BE2C (cell line): ENCODE measurements around the gene DAW1. TPM values are rescaled to one million over a fixed set of nuclear protein-coding genes. Genes with fewer than 3 reads are reported as not detected.

Experiments
- DNase-seq: peaks from one replicate; pipeline ENCODE4 v3.0.0-alpha.2; 2020
- H3K27me3 ChIP-seq: fragments of 250-450 bp; sonication (Bioruptor Pico); 2 replicates; pipeline ENCODE4 v1.5.1; 2020; ENCODE audit warnings: mild to moderate bottlenecking
- H3K36me3 ChIP-seq: fragments of 250-450 bp; sonication (Bioruptor Pico); 2 replicates; pipeline ENCODE4 v1.5.1; 2020; ENCODE audit warnings: mild to moderate bottlenecking
- H3K4me1 ChIP-seq: fragments of 250-450 bp; sonication (Bioruptor Pico); 2 replicates; pipeline ENCODE4 v1.5.1; 2020
- H3K4me3 ChIP-seq: 2 replicates; pipeline ENCODE4 v1.5.1; 2011; ENCODE audit warnings: low read depth, low read length
- H3K9me3 ChIP-seq: fragments of 250-450 bp; sonication (Bioruptor Pico); 2 replicates; pipeline ENCODE4 v1.5.1; 2020
- polyA plus RNA-seq: library from polyadenylated mRNA; unstranded; fragments of >200 nt; gene quantifications from one replicate; pipeline ENCODE4 v1.2.1, GENCODE V29; 2012; ENCODE audit warnings: low read depth, missing spikeins; ENCODE audit not compliant: insufficient read length, insufficient read depth
- TF ChIP-seq, protein P1 (sequence below): IDR thresholded peaks from 2 replicates; pipeline ENCODE4 v1.5.1; 2012; ENCODE audit warnings: mild to moderate bottlenecking, low read depth, low read length

Gene DAW1
- polyA plus RNA-seq, result not detected

GRCh38 chr2:227871375-227871791 is at the start of gene DAW1:
TSS of gene DAW1 (plus strand) at chr2:227871631. CDS start at chr2:227871690, 59 bp downstream.
- DNase-seq, result peak; percentile 69

GRCh38 chr2:227822416-227823003 is 48.9 kb upstream of the DAW1 start:
- TF ChIP-seq, protein P1, sequence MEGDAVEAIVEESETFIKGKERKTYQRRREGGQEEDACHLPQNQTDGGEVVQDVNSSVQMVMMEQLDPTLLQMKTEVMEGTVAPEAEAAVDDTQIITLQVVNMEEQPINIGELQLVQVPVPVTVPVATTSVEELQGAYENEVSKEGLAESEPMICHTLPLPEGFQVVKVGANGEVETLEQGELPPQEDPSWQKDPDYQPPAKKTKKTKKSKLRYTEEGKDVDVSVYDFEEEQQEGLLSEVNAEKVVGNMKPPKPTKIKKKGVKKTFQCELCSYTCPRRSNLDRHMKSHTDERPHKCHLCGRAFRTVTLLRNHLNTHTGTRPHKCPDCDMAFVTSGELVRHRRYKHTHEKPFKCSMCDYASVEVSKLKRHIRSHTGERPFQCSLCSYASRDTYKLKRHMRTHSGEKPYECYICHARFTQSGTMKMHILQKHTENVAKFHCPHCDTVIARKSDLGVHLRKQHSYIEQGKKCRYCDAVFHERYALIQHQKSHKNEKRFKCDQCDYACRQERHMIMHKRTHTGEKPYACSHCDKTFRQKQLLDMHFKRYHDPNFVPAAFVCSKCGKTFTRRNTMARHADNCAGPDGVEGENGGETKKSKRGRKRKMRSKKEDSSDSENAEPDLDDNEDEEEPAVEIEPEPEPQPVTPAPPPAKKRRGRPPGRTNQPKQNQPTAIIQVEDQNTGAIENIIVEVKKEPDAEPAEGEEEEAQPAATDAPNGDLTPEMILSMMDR, result no peak
- no peaks in the 10 kb centered on the region; the same call in 1 of the 2 replicates for H3K9me3 ChIP-seq
- DNase-seq, result no peak
- no peaks in the 10 kb centered on the region for H3K4me1 ChIP-seq
- no peaks in the 10 kb centered on the region for H3K36me3 ChIP-seq
- no peak overlapping the region for H3K4me3 ChIP-seq
- H3K27me3 ChIP-seq, result no peaks in the 10 kb centered on the region

More at GRCh38 chr2:227871375-227871791, at the start of gene DAW1:
- TF ChIP-seq, protein P1, result no peak
- H3K4me3 ChIP-seq, result peak within 1 kb of the TSS; percentile 32; the same call in 1 of the 2 replicates
- H3K27me3 ChIP-seq, result peaks cover 7% of the 10 kb centered on the region
- H3K36me3 ChIP-seq, result no peaks in the 10 kb centered on the region
- no peaks in the 10 kb centered on the region for H3K4me1 ChIP-seq
- no peaks in the 10 kb centered on the region for H3K9me3 ChIP-seq

- H3K4me3 ChIP-seq, result no peak overlapping the region
- H3K36me3 ChIP-seq, result no peaks in the 10 kb centered on the region
- H3K4me1 ChIP-seq, result no peaks in the 10 kb centered on the region
- no peak for DNase-seq
- TF ChIP-seq, protein P1, result no peak
- no peaks in the 10 kb centered on the region; the same call in 1 of the 2 replicates for H3K9me3 ChIP-seq
- H3K27me3 ChIP-seq, result no peaks in the 10 kb centered on the region
These were observed 47.5 kb upstream of the DAW1 start for GRCh38 chr2:227823922-227824321.

DNA sequence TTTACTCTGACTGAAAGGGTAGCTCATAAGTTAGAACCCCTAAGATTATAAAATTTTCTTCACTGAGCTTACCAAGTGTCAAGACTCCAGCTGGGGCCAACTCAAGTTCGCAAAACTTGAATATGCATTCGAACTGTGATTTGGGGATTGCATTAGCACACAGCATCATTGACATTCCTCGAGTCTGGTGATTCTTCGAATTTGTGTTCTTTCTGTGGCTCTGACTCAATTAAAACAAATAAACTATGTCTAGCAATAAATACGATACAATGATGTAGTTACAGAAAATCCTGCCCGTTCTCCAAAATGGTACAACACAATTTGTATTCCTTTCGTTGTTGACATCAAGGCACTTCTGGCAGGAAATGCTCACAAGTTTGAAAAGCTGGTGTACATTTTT is 46.7 kb upstream of the DAW1 start:
- no peaks in the 10 kb centered on the region for H3K36me3 ChIP-seq
- no peak for DNase-seq
- no peaks in the 10 kb centered on the region for H3K4me1 ChIP-seq
- no peaks in the 10 kb centered on the region; the same call in 1 of the 2 replicates for H3K9me3 ChIP-seq
- H3K4me3 ChIP-seq, result no peak overlapping the region
- no peaks in the 10 kb centered on the region for H3K27me3 ChIP-seq
- TF ChIP-seq, protein P1, result no peak

DNA sequence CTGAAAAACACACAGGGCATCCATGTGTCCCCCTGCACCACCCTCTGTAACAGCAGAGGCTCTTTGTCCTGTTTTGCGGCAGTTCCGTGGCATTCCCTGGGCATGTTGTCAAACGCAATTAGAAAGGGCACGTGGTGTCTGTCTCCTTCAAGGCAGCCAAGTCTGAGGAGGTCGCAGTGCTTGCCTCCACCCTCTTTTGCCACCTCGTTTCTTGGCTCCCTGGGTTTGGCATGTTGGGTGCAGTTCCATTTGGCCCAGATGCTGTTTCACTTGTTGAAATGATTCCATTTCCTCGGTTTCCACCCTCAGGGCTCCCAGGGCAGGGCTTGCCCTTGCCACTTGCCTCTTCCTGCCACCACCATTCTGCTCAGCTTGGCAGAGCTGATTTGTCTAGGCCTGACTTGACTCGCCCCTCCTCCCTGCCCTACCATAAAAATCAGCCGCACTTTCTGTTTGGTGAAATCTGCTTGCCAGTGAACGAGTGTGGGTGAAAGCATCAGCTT is 45.4 kb upstream of the DAW1 start:
- Histone ChIP-seq H3K4me1 (no peaks in the 10 kb centered on the region), H3K4me3 (no peak overlapping the region), H3K27me3 (no peaks in the 10 kb centered on the region), H3K9me3 (no peaks in the 10 kb centered on the region), H3K36me3 (no peaks in the 10 kb centered on the region)
- DNase-seq, result no peak
- TF ChIP-seq, protein P1, result no peak

GRCh38 chr2:227826563-227826962 is 44.9 kb upstream of the DAW1 start:
- Histone ChIP-seq H3K27me3 (no peaks in the 10 kb centered on the region), H3K36me3 (no peaks in the 10 kb centered on the region), H3K4me1 (no peaks in the 10 kb centered on the region), H3K4me3 (no peak overlapping the region), H3K9me3 (no peaks in the 10 kb centered on the region)
- no peak for DNase-seq
- TF ChIP-seq, protein P1, result no peak
